Stimulated activated CD4-positive, alpha-beta T cell treated with anti-CD3 and anti-CD28 coated beads, Interleukin-4, amount 100 ng/mL, for 1 hour (primary cell): Measurements from ENCODE around the gene CIB4.

ENCODE experiments used
- DNase-seq: peaks from one replicate; pipeline ENCODE4 v3.0.0-alpha.2; 2020

CIB4 gene

GRCh38 chr2:26639685-26640243, 1.4 kb downstream of the CIB4 start:
- no peak for DNase-seq

- DNase-seq = no peak
Observed at GRCh38 chr2:26637811-26638310, 3.3 kb downstream of the CIB4 start.

GRCh38 chr2:26636935-26637334, 4.2 kb downstream of the CIB4 start:
- DNase-seq = no peak

GRCh38 chr2:26635401-26635800, 5.8 kb downstream of the CIB4 start:
- no peak for DNase-seq

GRCh38 chr2:26634636-26635230, 6.4 kb downstream of the CIB4 start:
- no peak for DNase-seq

- DNase-seq = no peak
Observed at GRCh38 chr2:26633993-26634595, 7.1 kb downstream of the CIB4 start.

GRCh38 chr2:26633351-26633945, 7.7 kb downstream of the CIB4 start:
- DNase-seq = no peak

- DNase-seq = no peak
Observed at GRCh38 chr2:26632624-26633185, 8.5 kb downstream of the CIB4 start.

- DNase-seq = no peak
Observed at GRCh38 chr2:26631401-26632170, 9.6 kb downstream of the CIB4 start.

GRCh38 chr2:26630669-26631360, 10.4 kb downstream of the CIB4 start:
- DNase-seq = no peak

- DNase-seq = no peak
Observed at GRCh38 chr2:26630235-26630634, 10.9 kb downstream of the CIB4 start.

- DNase-seq = no peak
Observed at GRCh38 chr2:26629751-26630150, 11.4 kb downstream of the CIB4 start.

GRCh38 chr2:26629346-26629630, 11.9 kb downstream of the CIB4 start:
- DNase-seq = no peak

- DNase-seq = no peak
Observed at GRCh38 chr2:26628561-26629345, 12.4 kb downstream of the CIB4 start.

GRCh38 chr2:26627350-26628105, 13.6 kb downstream of the CIB4 start:
- DNase-seq = no peak

- DNase-seq = no peak
Observed at GRCh38 chr2:26626606-26627005, 14.6 kb downstream of the CIB4 start.

GRCh38 chr2:26623541-26624495, 17.3 kb downstream of the CIB4 start:
- no peak for DNase-seq

- no peak for DNase-seq
Observed at GRCh38 chr2:26621469-26622199, 19.5 kb downstream of the CIB4 start.

GRCh38 chr2:26620031-26620605, 21.0 kb downstream of the CIB4 start:
- no peak for DNase-seq
